Gastrocnemius medialis (tissue), 4 donors: ENCODE measurements around the gene EMILIN2.
"Not testable (repeated sequence)": the region's sequence is repeated elsewhere in the genome, so short reads cannot be mapped to it uniquely, and the experiment has no call there.

Source experiments
- CTCF ChIP-seq, 5 experiments: fragments of 450-650 bp in 3 of 5; fragments of 200-600 bp in 2 of 5; sonication (generic) in 2 of 5; IDR thresholded peaks in 4 of 5; conservative IDR thresholded peaks in 1 of 5; 1 replicate in 4 of 5; 2 replicates in 1 of 5; pipeline ENCODE4 v1.5.1; 2016 to 2019; ENCODE audit warnings: antibody characterized with exemption in 5 of 5, mild to moderate bottlenecking in 3 of 5, moderate library complexity in 3 of 5
- POLR2A ChIP-seq, 2 donors: fragments of 450-650 bp; IDR thresholded peaks; one replicate each; pipeline ENCODE4 v1.6.1; 2017; ENCODE audit warnings: antibody characterized with exemption in 2 of 2, mild to moderate bottlenecking in 2 of 2, moderate library complexity in 2 of 2

GRCh38 chr18:2863997-2864396 lies 17.2 kb downstream of the EMILIN2 start:
- TF ChIP-seq CTCF (IDR thresholded peaks at IDR 0.05 in 4 of 5, conservative IDR thresholded peaks at IDR 0.05 in 1 of 5); POLR2A (IDR thresholded peaks at IDR 0.05): not testable (repeated sequence)
